HG02938 (cell line): ENCODE data around the gene DUSP11.
"Not testable (repeated sequence)": the region's sequence is repeated elsewhere in the genome, so short reads cannot be mapped to it uniquely, and the experiment has no call there.

Source experiments
- ATAC-seq: cut with Tn5 transposase; IDR thresholded peaks from one replicate; pipeline ENCODE4 v1.9.1; 2021; ENCODE audit warnings: mild to moderate bottlenecking, moderate library complexity; ENCODE audit not compliant: unreplicated experiment

The DUSP11 gene

DNA sequence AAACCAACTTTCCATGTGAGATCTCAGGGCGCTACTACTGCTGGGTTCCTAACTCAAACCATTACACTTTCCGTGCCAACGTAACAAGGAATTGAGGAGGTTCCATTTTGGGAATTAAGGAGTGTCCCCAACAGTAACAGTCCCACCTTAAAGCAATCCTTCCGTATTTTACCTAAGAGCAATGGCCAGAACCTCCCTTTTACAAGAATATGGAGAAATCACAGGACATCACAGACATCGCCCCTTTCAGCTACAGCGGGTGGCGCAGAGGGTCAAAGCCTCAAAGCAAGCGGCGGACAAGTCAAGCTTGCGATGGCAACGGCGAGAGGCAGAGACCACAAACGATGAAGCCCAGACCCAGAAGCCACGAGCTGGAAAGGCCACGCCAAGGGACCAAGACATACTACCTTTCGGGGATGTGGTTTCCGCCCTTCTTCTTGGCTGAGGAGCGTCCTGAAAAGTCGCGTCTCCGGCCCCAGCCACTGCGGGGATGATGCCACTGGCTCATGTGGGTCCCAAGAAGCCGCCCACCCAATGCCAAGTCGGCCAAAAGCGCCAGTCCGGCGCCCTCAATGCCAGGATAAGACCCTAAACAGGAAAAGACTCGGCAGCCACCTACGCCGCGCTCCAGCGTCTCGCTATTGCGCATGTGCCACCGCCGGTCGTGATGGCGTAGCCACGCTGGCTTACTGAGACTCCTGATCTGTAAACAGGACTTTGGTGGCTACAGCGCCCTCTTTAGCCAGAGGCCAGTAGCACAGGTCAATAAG lies at the start of gene DUSP11:
DUSP11 (minus strand) TSS at position 637 of the 770 bp plus-strand sequence; CDS start at position 508, 129 bp downstream.
- ATAC-seq, result peak; percentile 98

DNA sequence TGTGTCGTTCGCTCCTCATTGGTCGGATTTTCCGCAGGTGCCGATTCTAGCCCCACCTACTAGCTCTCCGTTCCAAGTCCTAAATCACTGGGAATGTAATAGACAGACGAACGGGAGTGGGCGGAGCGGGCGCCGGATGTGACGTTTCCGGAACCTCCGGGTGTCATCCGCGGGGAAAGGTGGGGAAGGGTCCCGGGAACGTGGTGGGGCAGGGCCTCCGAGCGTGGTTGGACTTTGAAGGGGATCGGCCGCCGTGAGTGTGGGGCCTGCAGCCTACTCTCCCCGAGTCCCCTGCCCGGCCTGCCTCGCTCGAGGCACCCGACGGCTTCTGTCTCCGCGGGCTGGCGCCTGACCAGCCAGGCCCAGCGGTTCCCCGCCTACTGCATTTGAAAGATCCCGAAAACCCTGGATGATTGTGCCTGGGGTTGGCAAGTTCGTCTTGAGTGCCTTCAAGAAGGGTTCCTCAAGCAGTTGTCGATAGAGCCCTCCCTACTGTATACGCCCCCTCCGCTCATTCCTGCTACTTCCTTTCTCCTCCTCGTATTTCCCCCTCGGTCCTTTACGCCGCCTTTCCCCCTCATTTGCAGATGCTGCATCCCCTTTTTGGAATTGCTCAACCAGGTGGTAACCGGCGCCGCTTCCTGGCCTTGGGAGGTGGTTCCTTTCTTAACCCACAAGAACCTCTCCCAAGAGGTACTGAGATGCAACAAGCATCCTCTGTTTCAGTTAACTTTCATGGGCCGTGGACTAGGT lies 49.1 kb upstream of the DUSP11 start, which contains the start of gene STAMBP:
STAMBP (plus strand) TSS at position 144 of the 753 bp plus-strand sequence. CDS start 1,896 bp downstream, outside the sequence.
- peak; percentile 76 for ATAC-seq

DNA sequence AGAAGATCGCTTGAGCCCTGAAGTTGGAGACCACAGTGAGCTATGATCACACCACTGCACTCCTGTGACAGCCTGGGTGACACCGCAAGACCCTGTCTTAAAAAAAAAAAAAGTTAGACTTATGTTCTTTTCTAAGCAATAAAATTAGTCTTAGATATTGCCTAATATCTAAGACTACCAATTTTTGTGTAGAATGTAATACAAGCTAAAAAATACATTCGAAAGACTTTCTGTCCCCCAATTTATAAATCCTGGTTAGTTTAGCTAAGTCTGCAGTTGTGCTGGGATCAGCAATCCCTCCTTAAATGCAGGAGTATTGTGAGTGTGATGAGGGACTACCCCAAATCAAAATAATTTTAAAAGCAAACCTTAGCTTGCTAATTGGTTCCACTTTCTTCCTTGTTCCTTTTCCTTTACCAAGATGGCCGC lies 48.5 kb upstream of the DUSP11 start:
- no peak for ATAC-seq

DNA sequence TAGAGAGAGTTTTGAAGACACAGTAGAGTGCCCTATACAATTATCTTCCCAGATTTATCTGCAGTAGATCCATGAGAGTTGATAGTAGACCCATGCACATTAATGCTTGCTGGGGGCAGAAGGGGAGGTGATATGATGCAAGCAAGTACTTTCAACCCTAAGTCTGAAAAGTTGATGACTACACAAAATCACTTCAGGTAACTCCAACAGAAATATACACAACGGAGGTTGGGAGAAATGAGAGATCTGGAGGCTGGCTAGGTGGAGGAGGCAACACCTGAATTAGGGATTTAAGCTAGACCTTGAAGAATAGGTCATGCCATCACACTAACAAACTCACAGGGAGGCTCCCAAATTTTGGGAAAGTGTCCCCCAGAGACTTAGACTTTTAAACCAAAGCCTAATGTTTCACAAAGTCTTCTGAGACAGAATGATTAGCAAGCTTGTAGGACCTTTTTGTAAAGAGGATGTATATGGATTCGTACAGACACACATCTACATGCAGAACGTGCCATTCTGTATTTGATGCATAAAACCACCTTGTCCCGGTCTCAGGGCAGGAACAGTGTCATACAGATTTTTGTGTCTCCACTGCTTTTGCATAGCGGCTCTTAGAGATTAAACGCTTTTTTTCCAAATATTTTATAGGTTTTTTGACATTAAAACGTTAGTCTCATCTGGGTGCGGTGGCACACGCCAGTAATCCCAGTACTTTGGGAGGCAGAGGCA lies 47.9 kb upstream of the DUSP11 start:
- ATAC-seq, result no peak

DNA sequence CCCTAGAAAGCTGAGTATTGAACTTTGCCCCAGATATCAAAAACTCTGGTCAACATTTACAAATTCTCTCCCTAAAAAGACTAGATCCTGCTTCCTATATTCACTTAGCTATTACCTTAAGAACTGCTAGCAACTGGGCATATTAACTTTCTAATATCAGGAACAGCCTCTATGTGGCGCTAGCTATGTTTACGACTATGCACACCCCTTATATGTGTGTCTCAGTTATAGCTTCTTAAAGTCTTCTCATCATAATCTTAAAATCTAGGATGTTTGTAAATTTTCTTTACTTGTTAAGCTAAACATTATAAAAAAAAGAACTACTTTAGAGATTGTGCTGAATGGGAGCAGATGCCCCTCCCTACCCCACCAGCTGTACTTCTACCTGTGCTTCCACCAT lies 47.1 kb upstream of the DUSP11 start:
- no peak for ATAC-seq

DNA sequence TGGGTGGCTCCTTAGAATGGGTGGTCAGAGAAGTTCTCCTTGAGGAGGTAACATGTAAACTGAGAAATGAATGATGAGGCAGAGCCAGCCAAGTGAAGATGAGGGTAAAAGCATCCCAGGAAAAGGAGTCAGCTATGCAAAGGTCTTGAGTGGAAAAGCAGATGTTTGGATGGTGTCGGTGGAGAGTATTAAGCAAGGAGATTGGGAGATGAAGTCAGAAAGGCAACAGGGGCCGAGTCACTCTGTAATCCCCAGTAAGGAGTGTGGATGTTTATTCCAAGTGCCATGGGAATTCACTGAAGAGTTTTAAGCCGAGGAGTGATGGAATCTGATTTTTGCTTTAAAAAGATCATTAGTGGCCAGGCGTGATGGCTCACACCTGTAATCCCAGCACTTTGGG lies 45.5 kb upstream of the DUSP11 start:
- no peak for ATAC-seq

DNA sequence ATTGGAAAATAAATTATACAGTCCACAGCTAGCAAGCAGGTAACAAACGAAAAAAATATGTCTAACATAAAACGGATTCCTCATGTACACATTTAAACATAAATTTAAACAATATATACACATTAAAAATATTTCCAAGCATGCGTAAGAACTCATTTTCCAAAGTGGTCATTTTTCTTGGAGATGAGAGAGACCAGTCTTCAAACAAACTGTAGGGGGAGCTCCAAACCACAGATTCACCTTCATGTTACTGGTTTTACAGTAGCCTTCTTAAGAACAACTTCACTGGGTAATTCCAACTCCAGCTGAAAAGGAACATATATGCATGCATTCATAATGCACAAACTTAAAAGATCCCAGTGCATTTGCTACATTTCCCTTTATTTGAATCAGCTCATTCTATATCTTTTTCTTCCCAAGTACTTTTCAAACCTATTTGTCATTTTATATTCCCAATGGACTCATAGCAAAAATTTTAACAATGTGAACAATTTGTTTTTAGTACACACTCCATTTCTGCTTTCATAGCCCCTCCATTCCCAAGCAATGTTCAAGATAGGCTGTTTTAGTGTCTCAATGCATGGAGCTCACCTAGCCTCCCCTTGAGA lies 44.1 kb upstream of the DUSP11 start:
- no peak for ATAC-seq

DNA sequence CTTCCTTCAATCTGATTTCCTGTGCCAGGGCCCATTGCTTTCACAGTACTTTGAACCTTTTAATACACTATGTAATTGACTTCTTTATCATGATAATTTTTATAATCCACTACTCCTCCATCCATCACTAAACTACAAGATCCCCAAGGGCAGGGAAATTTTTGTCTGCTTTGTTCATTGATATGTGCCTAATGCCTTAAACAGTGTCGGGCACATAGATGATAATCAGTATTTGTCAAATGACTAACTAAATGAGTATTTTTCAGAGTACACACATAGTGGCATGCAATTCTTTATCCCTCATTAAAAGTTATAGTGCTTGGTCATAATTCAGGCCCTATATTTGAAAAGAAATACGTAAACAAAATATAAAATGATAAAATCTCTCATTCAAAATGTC lies 43.5 kb upstream of the DUSP11 start:
- no peak for ATAC-seq

DNA sequence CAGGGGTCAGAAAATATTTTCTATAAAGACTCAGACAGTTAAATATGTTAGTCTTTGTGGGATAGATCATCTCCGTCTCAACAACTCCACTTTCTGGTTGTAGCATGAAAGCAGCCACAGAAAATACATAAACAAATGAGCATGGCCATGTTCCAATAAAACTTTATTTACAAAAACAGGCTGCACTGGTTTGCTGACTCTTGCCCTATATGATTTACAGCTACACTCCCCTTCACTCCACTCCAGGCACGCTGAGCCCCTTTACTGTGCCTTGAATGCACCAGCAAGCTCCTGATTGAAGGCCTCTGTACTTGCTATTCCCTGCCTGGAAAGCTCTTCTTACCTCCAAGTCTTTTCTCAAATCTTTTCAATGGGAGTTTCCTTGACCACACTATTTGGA lies 43.1 kb upstream of the DUSP11 start:
- no peak for ATAC-seq

DNA sequence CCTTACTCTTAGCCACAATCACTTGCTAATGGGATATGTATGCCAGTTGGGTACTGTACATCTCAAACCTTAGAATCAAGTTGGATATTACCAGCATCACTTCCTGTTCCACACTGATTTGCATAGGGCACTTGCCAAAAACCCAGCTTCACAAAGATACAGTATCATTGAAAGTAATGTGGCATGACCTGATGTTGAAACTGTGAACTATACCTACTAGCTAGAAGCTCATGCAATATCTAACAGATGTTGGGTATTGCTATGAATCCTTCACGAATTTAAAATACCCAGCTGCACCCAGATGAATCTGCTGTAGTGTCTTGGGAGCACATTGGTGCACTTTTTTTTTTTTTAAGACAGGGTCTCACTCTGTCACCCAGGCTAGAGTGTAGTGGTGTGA lies 42.4 kb upstream of the DUSP11 start:
- peak; percentile 76 for ATAC-seq

DNA sequence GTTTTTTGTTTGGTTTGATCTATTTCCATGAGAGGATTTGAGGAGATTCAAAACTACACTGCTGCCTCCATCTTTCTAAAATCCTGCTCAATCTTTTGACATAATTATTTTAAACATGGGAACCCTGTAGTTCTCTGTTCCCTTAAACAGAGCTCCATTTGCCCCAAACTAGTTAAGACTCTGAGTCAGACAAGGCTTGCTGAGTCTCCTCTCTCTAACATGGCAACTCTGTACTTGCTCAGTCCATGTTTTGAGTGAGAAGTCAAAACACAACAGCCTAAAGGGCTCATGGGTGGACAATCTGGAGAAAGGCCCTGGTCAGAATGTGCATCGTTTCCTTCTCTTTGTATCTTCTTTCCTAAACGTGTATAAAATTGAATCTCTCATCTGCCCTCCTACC lies 41.8 kb upstream of the DUSP11 start:
- ATAC-seq, result no peak

DNA sequence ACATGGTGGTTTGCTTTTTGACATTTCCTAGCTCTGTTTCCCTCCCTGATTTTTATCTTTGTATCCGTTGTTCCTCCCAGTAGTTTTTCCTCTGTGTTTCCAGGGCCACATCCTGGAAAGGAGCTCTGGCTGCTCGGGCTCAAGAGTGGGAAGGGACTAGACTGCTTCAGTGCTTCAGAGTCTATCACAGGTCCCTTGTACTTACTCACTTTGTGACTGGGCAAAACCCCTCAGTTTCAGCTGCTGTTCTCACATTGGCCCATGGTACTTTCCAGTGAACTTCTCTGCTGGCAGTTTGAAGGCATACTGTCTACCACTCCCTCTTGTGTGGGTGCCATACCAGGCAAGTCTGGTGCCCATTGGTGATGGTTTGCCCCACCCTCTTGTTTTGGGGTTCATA lies 41.3 kb upstream of the DUSP11 start:
- no peak for ATAC-seq

DNA sequence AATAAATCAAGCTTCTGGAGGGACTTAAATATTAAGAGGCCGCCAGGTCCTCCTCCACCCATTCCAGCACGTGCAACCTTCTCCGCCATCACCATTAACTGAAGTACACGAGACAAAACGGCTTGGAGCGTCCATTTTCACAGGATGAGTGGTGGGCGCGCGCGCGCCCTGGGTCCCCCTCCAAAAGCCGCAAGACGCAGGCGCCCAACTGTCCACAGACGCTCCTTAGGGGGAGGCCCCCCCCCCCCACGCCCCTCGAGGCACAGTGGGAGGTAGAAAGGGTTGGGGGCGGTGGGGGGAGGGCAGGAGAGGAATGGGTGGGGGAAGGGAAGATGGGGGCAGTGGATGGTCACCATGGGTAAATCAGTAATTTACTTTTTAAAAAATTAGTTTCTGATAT lies 38.4 kb upstream of the DUSP11 start:
- no peak for ATAC-seq

DNA sequence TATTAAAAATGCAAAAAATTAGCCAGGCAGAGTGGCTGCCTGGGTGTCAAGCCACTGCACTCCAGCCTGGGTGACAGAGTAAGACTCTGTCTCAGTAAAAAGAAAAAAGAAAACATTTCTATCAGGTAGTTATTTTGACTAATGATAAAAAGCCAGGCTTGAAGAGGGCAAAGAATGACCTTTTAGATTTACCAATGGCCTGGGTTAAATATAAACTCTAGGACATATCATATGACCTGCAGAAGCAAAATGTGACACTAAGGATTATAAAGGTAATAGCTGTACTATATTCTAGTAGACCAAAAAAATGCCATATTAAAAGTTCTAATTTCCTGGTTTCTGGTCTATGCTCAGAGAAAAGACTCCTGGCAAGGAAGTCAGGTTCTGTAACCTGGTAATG lies 32.7 kb upstream of the DUSP11 start:
- ATAC-seq, result no peak

DNA sequence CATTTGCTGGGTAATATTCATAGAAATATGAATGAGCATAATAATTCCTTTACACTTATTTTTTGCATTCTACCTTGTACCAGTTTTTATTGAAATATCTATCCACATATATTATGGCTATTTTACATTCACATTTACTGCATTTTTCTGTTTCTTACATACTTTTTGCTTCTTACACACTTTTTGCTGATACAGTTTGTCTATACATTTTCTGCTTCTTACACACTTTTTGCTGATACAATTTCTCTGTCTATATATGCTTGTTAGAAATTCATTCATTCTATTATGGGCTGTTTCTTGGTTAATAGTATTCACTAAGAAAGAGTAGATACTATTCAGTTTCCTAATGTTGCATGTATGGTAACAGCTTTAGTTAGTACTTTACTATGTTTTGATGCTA lies 32.0 kb upstream of the DUSP11 start:
- ATAC-seq, result no peak

DNA sequence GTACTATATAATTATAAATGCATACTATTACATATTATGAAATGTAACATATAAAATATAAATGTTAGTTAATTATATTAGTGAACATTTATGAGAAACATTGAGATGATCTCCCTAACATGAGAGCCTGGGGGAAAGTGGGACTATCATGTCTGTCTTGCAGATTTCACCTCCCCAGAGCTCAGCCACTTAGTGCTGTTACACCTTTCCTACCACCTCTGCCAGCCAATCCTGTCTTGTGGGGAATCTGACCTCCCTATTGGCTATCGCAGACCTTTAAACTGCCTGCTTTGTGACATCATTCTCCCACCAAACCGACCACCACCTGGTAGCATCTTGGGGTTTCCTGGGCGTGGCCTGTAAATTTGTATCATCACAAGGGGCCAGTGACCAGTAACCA lies 4.0 kb upstream of the DUSP11 start, which contains the start of gene C2orf78:
C2orf78 (plus strand) TSS at position 301 of the 400 bp plus-strand sequence. CDS start 127 bp downstream, outside the sequence.
- ATAC-seq, result not testable (repeated sequence)

DNA sequence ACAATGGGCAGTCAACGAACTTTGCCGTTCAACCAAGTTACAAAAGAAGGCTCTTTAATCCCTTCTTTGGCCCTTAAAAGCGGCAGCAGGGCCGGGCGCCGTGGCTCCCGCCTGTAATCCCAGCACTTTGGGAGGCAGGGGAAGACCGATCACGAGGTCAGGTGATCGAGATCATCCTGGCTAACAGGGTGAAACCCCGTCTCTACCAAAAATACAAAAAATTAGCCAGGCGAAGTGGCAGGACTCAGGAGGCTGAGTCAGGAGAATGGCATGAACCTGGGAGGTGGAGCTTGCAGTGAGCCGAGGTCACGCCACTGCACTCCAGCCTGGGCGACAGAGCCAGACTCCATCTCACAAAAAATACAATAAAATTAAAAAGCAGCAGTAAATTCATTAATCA lies 3.5 kb upstream of the DUSP11 start:
- ATAC-seq, result not testable (repeated sequence)

DNA sequence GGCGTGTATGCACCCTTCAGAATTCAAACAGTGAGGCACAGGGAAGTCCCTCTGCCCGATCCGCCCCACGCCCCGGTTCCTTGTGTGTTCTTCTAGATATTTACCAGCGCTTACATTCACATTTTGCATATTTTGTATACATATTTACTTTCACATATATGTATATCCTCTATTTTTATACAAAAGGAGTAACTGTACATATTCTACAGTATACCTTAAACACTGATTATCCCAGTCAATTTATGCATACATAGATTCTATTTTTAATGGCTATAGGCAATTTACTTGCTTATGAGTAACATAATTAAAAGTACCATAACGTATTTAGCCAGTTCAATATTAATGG lies 307 bp upstream of the DUSP11 start:
- ATAC-seq, result no peak

DNA sequence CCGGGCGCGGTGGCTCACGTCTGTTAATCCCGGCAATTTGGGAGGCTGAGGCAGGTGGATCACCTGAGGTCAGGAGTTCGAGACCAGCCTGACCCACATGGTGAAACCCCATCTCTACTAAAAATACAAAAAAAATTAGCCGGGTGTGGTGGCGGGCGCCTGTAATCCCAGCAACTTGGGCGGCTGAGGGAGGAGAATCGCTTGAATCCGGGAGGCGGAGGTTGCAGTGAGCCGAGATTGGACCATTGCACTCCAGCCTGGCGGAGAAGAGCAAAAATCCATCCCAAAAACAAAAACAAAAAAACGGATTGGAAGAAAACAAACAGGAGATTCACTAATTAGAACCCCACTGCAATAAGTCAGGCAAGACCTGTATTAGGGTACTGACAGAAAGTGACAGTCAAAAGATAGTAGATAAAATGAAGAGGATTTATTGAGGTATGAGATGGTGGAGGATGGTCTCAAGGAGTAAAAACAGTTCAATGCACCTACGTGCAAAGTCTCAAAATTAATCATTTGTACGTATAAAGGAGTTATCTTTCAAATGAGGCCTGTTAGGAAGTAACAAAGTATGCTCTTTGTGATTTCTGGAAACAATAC lies 936 bp downstream of the DUSP11 start:
- not testable (repeated sequence) for ATAC-seq

DNA sequence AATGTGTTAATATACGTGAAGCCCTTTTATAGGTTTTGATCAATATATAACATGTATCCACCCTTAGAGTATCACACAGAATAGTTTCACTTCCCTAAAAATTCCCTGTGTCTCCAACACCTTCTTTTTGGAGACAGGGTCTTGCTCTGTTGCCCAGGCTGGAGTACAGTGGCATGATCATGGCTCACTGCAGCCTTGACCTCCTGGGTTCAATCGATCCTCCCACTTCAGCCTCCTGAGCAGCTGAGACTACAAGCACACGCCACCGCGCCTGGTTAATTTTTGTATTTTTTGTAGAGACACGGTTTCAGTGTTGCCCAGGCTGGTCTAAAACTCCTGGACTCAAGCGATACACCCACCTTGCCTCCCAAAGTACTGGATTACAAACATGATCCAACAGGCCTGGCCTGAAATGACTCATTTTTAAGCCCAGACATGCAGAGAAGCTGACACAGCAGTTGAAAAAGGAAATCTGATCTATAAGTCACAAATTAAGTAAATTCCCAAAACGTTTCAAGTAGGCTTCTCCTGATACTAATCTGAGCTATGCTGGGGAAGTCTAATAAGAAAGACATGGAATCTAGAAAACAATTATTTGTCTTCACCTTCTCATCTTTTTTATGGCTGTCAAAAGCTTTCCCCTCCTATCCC lies 2.9 kb downstream of the DUSP11 start:
- ATAC-seq, result no peak
